ENCODE measurements around the gene NHS. TPM values are rescaled to one million over a fixed set of nuclear protein-coding genes. Genes with fewer than 3 reads are reported as not detected.

Gene NHS
- total RNA-seq, 1 experiment from 2014 or later, result 5.7 TPM

DNA sequence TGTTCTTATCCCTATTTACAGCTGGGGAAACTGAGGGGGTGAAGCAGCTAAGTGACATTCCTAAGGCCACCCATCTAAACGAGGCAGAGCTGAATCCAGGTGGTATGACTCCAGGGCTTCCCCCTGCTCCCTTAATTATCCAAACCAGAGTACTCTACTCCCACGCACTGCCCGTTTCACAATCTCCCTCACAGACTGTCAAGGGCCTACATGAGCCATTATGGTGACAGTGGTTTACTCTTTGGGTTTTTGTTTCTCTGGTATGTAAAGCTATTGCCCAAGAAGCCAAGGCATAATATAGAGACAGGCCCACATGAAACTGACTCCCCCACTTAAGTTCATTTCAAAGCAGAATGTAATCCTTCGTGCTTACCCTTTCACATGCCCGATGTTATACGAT lies 95.1 kb downstream of the NHS start:
- intact Hi-C loops (cut with micrococcal nuclease), result no loop called here
- Histone ChIP-seq H3K27ac (ENCODE audit: low read depth, low read length) (no peak overlapping the region), H3K36me3 (ENCODE audit: control insufficient read depth in 1 of 2, insufficient read depth in 2 of 2, low read length in 2 of 2) (no peaks in the 10 kb centered on the region), H2AFZ (ENCODE audit: low read depth, low read length, poor library complexity, severe bottlenecking) (no peak overlapping the region), H3K79me2 (ENCODE audit: insufficient read depth, low read length) (no peaks in the 10 kb centered on the region), H3K4me1 (ENCODE audit: control insufficient read depth in 1 of 2, insufficient read depth in 2 of 2, low read length in 2 of 2) (no peaks in the 10 kb centered on the region; a peak in 2 of 4 replicates), H3K4me3 (replicated peaks in 1 of 2; ENCODE audit: low read depth in 1 of 2, low read length in 2 of 2) (no peak overlapping the region), H3K9me3 (ENCODE audit: control insufficient read depth in 1 of 2, insufficient read depth in 1 of 2, low read depth in 1 of 2, low read length in 2 of 2) (no peaks in the 10 kb centered on the region), H3K4me2 (ENCODE audit: low read length) (no peak overlapping the region), H3K27me3 (ENCODE audit: insufficient read depth, low read length) (no peaks in the 10 kb centered on the region), H3K9ac (ENCODE audit: low read length) (no peak overlapping the region), H3K9me2 (ENCODE audit: insufficient read depth) (no peaks in the 10 kb centered on the region), H4K20me1 (ENCODE audit: insufficient read depth) (no peaks in the 10 kb centered on the region)
- POLR2A ChIA-PET, result no interaction called here
- ATAC-seq (no peak), DNase-seq (ENCODE audit: low read depth, low spot score) (no peak)
- no peak for TF ChIP-seq JUND (IDR thresholded peaks at IDR 0.05)
- no peak for TF ChIP-seq ZNF274 (IDR thresholded peaks at IDR 0.05; ENCODE audit: low read depth, low read length)
- TF ChIP-seq, protein P1, sequence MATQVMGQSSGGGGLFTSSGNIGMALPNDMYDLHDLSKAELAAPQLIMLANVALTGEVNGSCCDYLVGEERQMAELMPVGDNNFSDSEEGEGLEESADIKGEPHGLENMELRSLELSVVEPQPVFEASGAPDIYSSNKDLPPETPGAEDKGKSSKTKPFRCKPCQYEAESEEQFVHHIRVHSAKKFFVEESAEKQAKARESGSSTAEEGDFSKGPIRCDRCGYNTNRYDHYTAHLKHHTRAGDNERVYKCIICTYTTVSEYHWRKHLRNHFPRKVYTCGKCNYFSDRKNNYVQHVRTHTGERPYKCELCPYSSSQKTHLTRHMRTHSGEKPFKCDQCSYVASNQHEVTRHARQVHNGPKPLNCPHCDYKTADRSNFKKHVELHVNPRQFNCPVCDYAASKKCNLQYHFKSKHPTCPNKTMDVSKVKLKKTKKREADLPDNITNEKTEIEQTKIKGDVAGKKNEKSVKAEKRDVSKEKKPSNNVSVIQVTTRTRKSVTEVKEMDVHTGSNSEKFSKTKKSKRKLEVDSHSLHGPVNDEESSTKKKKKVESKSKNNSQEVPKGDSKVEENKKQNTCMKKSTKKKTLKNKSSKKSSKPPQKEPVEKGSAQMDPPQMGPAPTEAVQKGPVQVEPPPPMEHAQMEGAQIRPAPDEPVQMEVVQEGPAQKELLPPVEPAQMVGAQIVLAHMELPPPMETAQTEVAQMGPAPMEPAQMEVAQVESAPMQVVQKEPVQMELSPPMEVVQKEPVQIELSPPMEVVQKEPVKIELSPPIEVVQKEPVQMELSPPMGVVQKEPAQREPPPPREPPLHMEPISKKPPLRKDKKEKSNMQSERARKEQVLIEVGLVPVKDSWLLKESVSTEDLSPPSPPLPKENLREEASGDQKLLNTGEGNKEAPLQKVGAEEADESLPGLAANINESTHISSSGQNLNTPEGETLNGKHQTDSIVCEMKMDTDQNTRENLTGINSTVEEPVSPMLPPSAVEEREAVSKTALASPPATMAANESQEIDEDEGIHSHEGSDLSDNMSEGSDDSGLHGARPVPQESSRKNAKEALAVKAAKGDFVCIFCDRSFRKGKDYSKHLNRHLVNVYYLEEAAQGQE (IDR thresholded peaks at IDR 0.05; ENCODE audit: low read depth), result no peak
- TF ChIP-seq CEBPB (IDR thresholded peaks at IDR 0.05; ENCODE audit: low read depth), result no peak
- TF ChIP-seq SIN3A (IDR thresholded peaks at IDR 0.05; ENCODE audit: low read depth), result no peak
- TF ChIP-seq ZFX (IDR thresholded peaks at IDR 0.05), result no peak
- TF ChIP-seq EZH2phosphoT487 (IDR thresholded peaks at IDR 0.05; ENCODE audit: borderline replicate concordance), result no peak
- TF ChIP-seq TCF7L2 (IDR thresholded peaks at IDR 0.05; ENCODE audit: borderline replicate concordance, extremely low read depth, insufficient read depth, insufficient read length), result no peak
- no peak for TF ChIP-seq SRF (IDR thresholded peaks at IDR 0.05; ENCODE audit: low read depth)
- no peak for TF ChIP-seq EGR1 (IDR thresholded peaks at IDR 0.05; ENCODE audit: low read depth)
- no peak for TF ChIP-seq ELF1 (IDR thresholded peaks at IDR 0.05; ENCODE audit: borderline replicate concordance, low read depth)
- TF ChIP-seq SP1 (IDR thresholded peaks at IDR 0.05; ENCODE audit: low read depth), result no peak
- TF ChIP-seq, protein P2, sequence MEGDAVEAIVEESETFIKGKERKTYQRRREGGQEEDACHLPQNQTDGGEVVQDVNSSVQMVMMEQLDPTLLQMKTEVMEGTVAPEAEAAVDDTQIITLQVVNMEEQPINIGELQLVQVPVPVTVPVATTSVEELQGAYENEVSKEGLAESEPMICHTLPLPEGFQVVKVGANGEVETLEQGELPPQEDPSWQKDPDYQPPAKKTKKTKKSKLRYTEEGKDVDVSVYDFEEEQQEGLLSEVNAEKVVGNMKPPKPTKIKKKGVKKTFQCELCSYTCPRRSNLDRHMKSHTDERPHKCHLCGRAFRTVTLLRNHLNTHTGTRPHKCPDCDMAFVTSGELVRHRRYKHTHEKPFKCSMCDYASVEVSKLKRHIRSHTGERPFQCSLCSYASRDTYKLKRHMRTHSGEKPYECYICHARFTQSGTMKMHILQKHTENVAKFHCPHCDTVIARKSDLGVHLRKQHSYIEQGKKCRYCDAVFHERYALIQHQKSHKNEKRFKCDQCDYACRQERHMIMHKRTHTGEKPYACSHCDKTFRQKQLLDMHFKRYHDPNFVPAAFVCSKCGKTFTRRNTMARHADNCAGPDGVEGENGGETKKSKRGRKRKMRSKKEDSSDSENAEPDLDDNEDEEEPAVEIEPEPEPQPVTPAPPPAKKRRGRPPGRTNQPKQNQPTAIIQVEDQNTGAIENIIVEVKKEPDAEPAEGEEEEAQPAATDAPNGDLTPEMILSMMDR (IDR thresholded peaks at IDR 0.05 in 2 of 3, conservative IDR thresholded peaks at IDR 0.05 in 1 of 3; ENCODE audit: borderline replicate concordance in 1 of 3, insufficient read depth in 1 of 3, low read depth in 2 of 3, low read length in 2 of 3), result no peak
- TF ChIP-seq POLR2A (IDR thresholded peaks at IDR 0.05; ENCODE audit: borderline replicate concordance, extremely low read depth, insufficient read depth, insufficient read length), result no peak
- no peak for TF ChIP-seq YY1 (IDR thresholded peaks at IDR 0.05; ENCODE audit: extremely low read depth, insufficient replicate concordance, low read depth, low read length)
- TF ChIP-seq CBX3 (IDR thresholded peaks at IDR 0.05; ENCODE audit: low read depth), result no peak
- TF ChIP-seq RAD21 (IDR thresholded peaks at IDR 0.05; ENCODE audit: low read depth), result no peak
- TF ChIP-seq, protein P3, sequence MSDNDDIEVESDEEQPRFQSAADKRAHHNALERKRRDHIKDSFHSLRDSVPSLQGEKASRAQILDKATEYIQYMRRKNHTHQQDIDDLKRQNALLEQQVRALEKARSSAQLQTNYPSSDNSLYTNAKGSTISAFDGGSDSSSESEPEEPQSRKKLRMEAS (IDR thresholded peaks at IDR 0.05), result no peak
- no peak for TF ChIP-seq FOSL1 (IDR thresholded peaks at IDR 0.05; ENCODE audit: low read depth)
- no peak for TF ChIP-seq EZH2 (IDR thresholded peaks at IDR 0.05)
- no TSS peak for BruUV-seq (replicated peaks)
- RAD21 ChIA-PET (ENCODE audit: low non-redundant PET in 1 of 2, low total read pairs in 2 of 2, uncharacterized antibody in 2 of 2, unreplicated experiment in 2 of 2), result no interaction called here
- CTCF ChIA-PET, result no interaction called here
